H1 (cell line): Measurements from ENCODE around the gene TMEM30A. TPM values are rescaled to one million over a fixed set of nuclear protein-coding genes. Genes with fewer than 3 reads are reported as not detected.

Experiments
- CTCF ChIA-PET: fragments of 300-600 bp; sonication (Branson Sonifier 250); formaldehyde crosslinking; loops from one replicate; lab custom pipeline; 2021; ENCODE audit not compliant: partially characterized antibody; lab: Charles Lee
- POLR2A ChIA-PET: fragments of 300-600 bp; sonication (Branson Sonifier 250); formaldehyde crosslinking; loops from one replicate; lab custom pipeline; 2021; ENCODE audit warnings: inconsistent platforms; ENCODE audit not compliant: partially characterized antibody; lab: Charles Lee
- DNase-seq, 2 experiments: peaks; one replicate each; pipeline versions ENCODE4 v3.0.0 to v3.0.0-alpha.2; 2010 to 2022; ENCODE audit warnings: low spot score in 2 of 2, low read depth in 1 of 2, mixed read lengths in 1 of 2
- FAIRE-seq: peaks from 2 replicates; lab custom pipeline; 2011; peaks lifted over from hg19 to GRCh38; lab: Jason Lieb, UNC
- H2AFZ ChIP-seq: 2 replicates; pipeline ENCODE4 v1.8.1; 2012; ENCODE audit warnings: low read length, inconsistent platforms
- H2AK5ac ChIP-seq: 2 replicates; pipeline ENCODE4 v1.6.1; 2013; ENCODE audit warnings: low read depth, low read length
- H2BK120ac ChIP-seq: replicated peaks from 2 replicates; pipeline ENCODE3; 2013; ENCODE audit warnings: low read depth, low read length, inconsistent platforms
- H2BK12ac ChIP-seq: 2 replicates; pipeline ENCODE4 v1.6.1; 2013; ENCODE audit warnings: low read depth, low read length
- H2BK15ac ChIP-seq: 2 replicates; pipeline ENCODE4 v1.6.1; 2013; ENCODE audit warnings: low read length
- H2BK20ac ChIP-seq: 2 replicates; pipeline ENCODE4 v1.6.1; 2013; ENCODE audit warnings: low read length
- H2BK5ac ChIP-seq: 2 replicates; pipeline ENCODE4 v1.6.1; 2013; ENCODE audit warnings: low read depth, low read length
- H3K14ac ChIP-seq: 2 replicates; pipeline ENCODE4 v1.6.1; 2013; ENCODE audit warnings: inconsistent platforms; ENCODE audit not compliant: insufficient read length
- H3K18ac ChIP-seq: 2 replicates; pipeline ENCODE4 v1.6.1; 2013; ENCODE audit warnings: low read length; ENCODE audit errors: extremely low read depth
- H3K23ac ChIP-seq: 2 replicates; pipeline ENCODE4 v1.6.1; 2013; ENCODE audit warnings: inconsistent platforms; ENCODE audit not compliant: insufficient read length
- H3K23me2 ChIP-seq: 2 replicates; pipeline ENCODE4 v1.6.1; 2013; ENCODE audit warnings: low read depth, low read length
- H3K27ac ChIP-seq: 2 replicates; pipeline ENCODE4 v1.6.1; 2011; ENCODE audit warnings: low read depth, low read length, inconsistent platforms
- H3K27me3 ChIP-seq, 4 experiments: replicated peaks in 1 of 4; 1 replicate in 1 of 4; 2 replicates in 3 of 4; pipeline versions ENCODE4 v1.6.1 to v1.8.1; 2011 to 2013; ENCODE audit warnings: low read length in 3 of 4, mild to moderate bottlenecking in 3 of 4, inconsistent platforms in 2 of 4, mixed read lengths in 2 of 4, moderate library complexity in 1 of 4; ENCODE audit not compliant: control insufficient read depth in 3 of 4, insufficient read depth in 3 of 4; ENCODE audit errors: extremely low read depth in 1 of 4
- H3K36me3 ChIP-seq, 4 experiments: 2 replicates each; pipeline versions ENCODE4 v1.6.1 to v1.8.1; 2011 to 2013; ENCODE audit warnings: mild to moderate bottlenecking in 4 of 4, low read length in 3 of 4, moderate library complexity in 2 of 4, control low read depth in 1 of 4, inconsistent platforms in 1 of 4; ENCODE audit not compliant: insufficient read depth in 4 of 4, control insufficient read depth in 2 of 4
- H3K4ac ChIP-seq: replicated peaks from 2 replicates; pipeline ENCODE3; 2013; ENCODE audit warnings: low read length, low read depth, mixed read lengths, inconsistent platforms; ENCODE audit not compliant: insufficient read length
- H3K4me1 ChIP-seq, 4 experiments: replicated peaks in 1 of 4; 1 replicate in 1 of 4; 2 replicates in 3 of 4; pipeline versions ENCODE4 v1.6.1 to v1.8.1; 2011 to 2013; ENCODE audit warnings: low read length in 3 of 4, inconsistent platforms in 2 of 4, mixed read lengths in 1 of 4; ENCODE audit not compliant: insufficient read depth in 4 of 4, control insufficient read depth in 3 of 4
- H3K4me2 ChIP-seq, 2 experiments: 2 replicates each; pipeline versions ENCODE4 v1.6.1 to v1.8.1; 2011 to 2013; ENCODE audit warnings: low read depth in 2 of 2, low read length in 2 of 2, control low read depth in 1 of 2, inconsistent platforms in 1 of 2, mild to moderate bottlenecking in 1 of 2; ENCODE audit not compliant: insufficient read depth in 1 of 2
- H3K4me3 ChIP-seq, 4 experiments: fragments of 200-600, 300-600 bp in 1 of 4; sonication (generic), shearing (Covaris generic), sonication (Bioruptor Twin) in 1 of 4; 2 replicates each; pipeline versions ENCODE4 v1.5.1 to v1.8.1; 2011 to 2016; ENCODE audit warnings: low read length in 4 of 4, low read depth in 3 of 4, control low read depth in 2 of 4, inconsistent platforms in 2 of 4, mild to moderate bottlenecking in 2 of 4, mixed read lengths in 1 of 4, moderate library complexity in 1 of 4; ENCODE audit not compliant: insufficient read depth in 2 of 4; ENCODE audit errors: extremely low read depth in 1 of 4
- H3K56ac ChIP-seq: replicated peaks from 2 replicates; pipeline ENCODE3; 2013; ENCODE audit warnings: low read depth, mild to moderate bottlenecking, mixed read lengths, low read length, inconsistent platforms; ENCODE audit not compliant: insufficient read length
- H3K79me1 ChIP-seq: 2 replicates; pipeline ENCODE4 v1.6.1; 2013; ENCODE audit warnings: low read depth, low read length, control low read depth
- H3K79me2 ChIP-seq, 2 experiments: 2 replicates each; pipeline versions ENCODE4 v1.6.1 to v1.8.1; 2012 to 2013; ENCODE audit warnings: low read length in 2 of 2, mild to moderate bottlenecking in 2 of 2, inconsistent platforms in 1 of 2; ENCODE audit not compliant: insufficient read depth in 2 of 2, control insufficient read depth in 1 of 2
- H3K9ac ChIP-seq, 4 experiments: replicated peaks in 1 of 4; 1 replicate in 1 of 4; 2 replicates in 3 of 4; pipeline versions ENCODE4 v1.6.1 to v1.8.1; 2011 to 2013; ENCODE audit warnings: low read depth in 3 of 4, low read length in 3 of 4, control low read depth in 2 of 4, mild to moderate bottlenecking in 2 of 4, moderate library complexity in 2 of 4, inconsistent platforms in 1 of 4; ENCODE audit errors: extremely low read depth in 1 of 4
- H3K9me3 ChIP-seq, 2 experiments: 2 replicates each; pipeline versions ENCODE4 v1.6.1 to v1.8.1; 2012 to 2013; ENCODE audit warnings: mild to moderate bottlenecking in 2 of 2, moderate library complexity in 2 of 2, control low read depth in 1 of 2, inconsistent platforms in 1 of 2, low read depth in 1 of 2, low read length in 1 of 2, mixed read lengths in 1 of 2; ENCODE audit not compliant: insufficient read depth in 2 of 2
- H4K20me1 ChIP-seq, 2 experiments: replicated peaks in 1 of 2; 2 replicates each; pipeline versions ENCODE3 to v1.8.1; 2011 to 2013; ENCODE audit warnings: inconsistent platforms in 2 of 2, low read length in 2 of 2, mild to moderate bottlenecking in 1 of 2; ENCODE audit not compliant: insufficient read depth in 2 of 2, control insufficient read depth in 1 of 2
- H4K5ac ChIP-seq: 2 replicates; pipeline ENCODE4 v1.6.1; 2013; ENCODE audit warnings: low read length, low read depth, mixed read lengths, inconsistent platforms; ENCODE audit not compliant: insufficient read length
- H4K8ac ChIP-seq: 2 replicates; pipeline ENCODE4 v1.8.0; 2013; ENCODE audit warnings: mild to moderate bottlenecking, moderate library complexity, low read length, inconsistent platforms; ENCODE audit not compliant: insufficient read depth; ENCODE audit errors: extremely low read depth
- H4K91ac ChIP-seq: replicated peaks from 2 replicates; pipeline ENCODE3; 2013; ENCODE audit warnings: low read length, mixed read lengths, inconsistent platforms; ENCODE audit not compliant: insufficient read length
- EGR1 ChIP-seq: IDR thresholded peaks from 2 replicates; pipeline ENCODE4 v1.6.1; 2011; ENCODE audit warnings: low read depth, low read length, borderline replicate concordance
- EZH2 ChIP-seq: fragments of 200-600 bp; sonication (generic); IDR thresholded peaks from 2 replicates; pipeline ENCODE4 v1.7.1; 2012; ENCODE audit warnings: low read depth, mild to moderate bottlenecking, moderate library complexity, low read length, inconsistent platforms; ENCODE audit not compliant: severe bottlenecking
- HDAC2 ChIP-seq, 2 experiments: fragments of 300-600 bp in 1 of 2; sonication (generic) in 1 of 2; IDR thresholded peaks; 2 replicates each; pipeline ENCODE4 v1.6.1; 2011 to 2012; ENCODE audit warnings: low read depth in 2 of 2, low read length in 2 of 2, mild to moderate bottlenecking in 2 of 2, moderate library complexity in 2 of 2, borderline replicate concordance in 1 of 2, inconsistent platforms in 1 of 2
- KDM4A ChIP-seq: IDR thresholded peaks from one replicate; pipeline ENCODE4 v1.7.1; 2012; ENCODE audit warnings: low read depth, mild to moderate bottlenecking, moderate library complexity, low read length, inconsistent platforms; ENCODE audit not compliant: severe bottlenecking
- MAFK ChIP-seq: IDR thresholded peaks from 2 replicates; pipeline ENCODE4 v1.6.1; 2012; ENCODE audit warnings: low read depth, mild to moderate bottlenecking, improper control_type of control experiment, low read length
- POLR2A ChIP-seq, 2 experiments: IDR thresholded peaks; 1 replicate in 1 of 2; 2 replicates in 1 of 2; pipeline ENCODE4 v1.6.1; 2011; ENCODE audit warnings: low read depth in 2 of 2, low read length in 2 of 2, mild to moderate bottlenecking in 2 of 2; ENCODE audit errors: control extremely low read depth in 1 of 2
- RNF2 ChIP-seq: fragments of 200-900, 300-1000 bp; sonication (generic); IDR thresholded peaks from 2 replicates; pipeline ENCODE4 v1.7.1; 2016; ENCODE audit warnings: borderline replicate concordance, low read depth, mild to moderate bottlenecking, antibody characterized with exemption, low read length; ENCODE audit not compliant: poor library complexity, severe bottlenecking; ENCODE audit errors: missing control alignments
- SP1 ChIP-seq: IDR thresholded peaks from 2 replicates; pipeline ENCODE4 v1.6.1; 2011; ENCODE audit warnings: low read depth, low read length
- TAF1 ChIP-seq: IDR thresholded peaks from 2 replicates; pipeline ENCODE4 v1.6.1; 2011; ENCODE audit warnings: mild to moderate bottlenecking, low read depth, low read length
- TAF7 ChIP-seq: optimal IDR thresholded peaks from 2 replicates; pipeline ENCODE3; 2011; ENCODE audit warnings: low read depth, mild to moderate bottlenecking, inconsistent platforms, low read length, moderate library complexity, borderline replicate concordance
- TBP ChIP-seq: IDR thresholded peaks from 2 replicates; pipeline ENCODE4 v1.6.1; 2011; ENCODE audit warnings: low read depth, low read length, improper control_type of control experiment
- WGBS, 2 experiments: shearing (Covaris generic) in 1 of 2; methylation state at CpG; one replicate each; pipeline versions ENCODE4 v1.1.6 to v1.1.7; 2013 to 2015; ENCODE audit warnings: low lambda C conversion rate in 2 of 2, mixed read lengths in 2 of 2, inconsistent platforms in 1 of 2, low coverage in 1 of 2, missing lambda C conversion rate in 1 of 2; ENCODE audit not compliant: insufficient replicate concordance in 2 of 2, insufficient coverage in 1 of 2, insufficient read length in 1 of 2; ENCODE audit errors: extremely low coverage in 1 of 2, missing lambda C conversion rate in 1 of 2; 5-methylcytosine and 5-hydroxymethylcytosine counted together
- polyA plus RNA-seq, 7 experiments: library from polyadenylated mRNA; depleted of rRNA in 3 of 7; stranded (reverse) in 5 of 7; unstranded in 2 of 7; fragments of >200 nt in 5 of 7; fragments of 200-250 nt in 2 of 7; gene quantifications; 1 replicate in 5 of 7; 2 replicates in 1 of 7; 4 replicates in 1 of 7; pipeline versions ENCODE4 v1.2.1 to v1.2.3, GENCODE V29; 2011 to 2013; ENCODE audit warnings: missing spikeins in 2 of 7, mixed read lengths in 2 of 7
- total RNA-seq: library from RNA; stranded (reverse); fragmentation: NEBNext Ultra II Directional; extraction: Animal tissue kit (Norgen Biotek cat#: 25700); gene quantifications from 2 replicates; pipeline ENCODE4 v1.2.1, GENCODE V29; 2021
- TF ChIP-seq, protein P1 (sequence below): IDR thresholded peaks from 2 replicates; pipeline ENCODE4 v1.6.1; 2012; ENCODE audit warnings: inconsistent platforms

TMEM30A gene
- total and polyA plus RNA-seq, 2 of the 8 experiments (the other 6 are each of a cell fraction or from before 2014, with no cell fraction given), result 10.5 to 71.0 TPM

DNA sequence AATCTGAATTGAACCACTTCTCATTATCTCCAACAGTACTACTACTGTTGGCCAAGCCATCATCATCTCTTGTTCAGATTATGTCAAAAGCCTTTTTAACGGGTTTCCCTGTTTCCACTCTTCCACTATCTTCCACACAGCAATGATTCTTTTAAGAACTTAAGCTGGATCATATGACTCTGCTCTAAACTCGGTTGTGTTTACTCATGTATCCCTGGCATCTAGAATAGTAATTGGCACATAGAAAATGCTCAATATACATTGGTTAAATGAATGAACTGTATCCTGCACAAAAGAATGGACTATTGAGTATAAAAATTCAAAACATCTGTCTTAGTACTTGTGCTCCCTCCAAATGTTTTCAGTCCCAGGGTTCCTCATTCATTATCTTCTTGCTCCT lies 38.2 kb downstream of the TMEM30A start:
- DNase-seq (no peak), FAIRE-seq (no peak)
- Histone ChIP-seq H3K79me2 (peaks cover 0 to 22% of the 10 kb centered on the region in 2 experiments; a peak in 2 of 4 replicates), H3K23ac (no peak overlapping the region), H2AK5ac (no peak overlapping the region), H3K9me3 (no peaks in the 10 kb centered on the region), H2BK15ac (no peak overlapping the region), H2AFZ (no peak overlapping the region), H3K4me1 (peaks cover 0 to 11% (median 4%) of the 10 kb centered on the region in 4 experiments; a peak in 3 of 7 replicates), H3K18ac (no peak overlapping the region), H3K9ac (no peak overlapping the region), H3K14ac (no peak overlapping the region), H3K4ac (no peak overlapping the region), H3K4me2 (no peak overlapping the region), H3K79me1 (no peaks in the 10 kb centered on the region), H4K5ac (no peak overlapping the region), H4K91ac (no peak overlapping the region), H3K36me3 (peaks cover 0 to under 1% (median 0%) of the 10 kb centered on the region in 4 experiments; a peak in 1 of 8 replicates), H2BK5ac (no peak overlapping the region), H4K20me1 (no peaks in the 10 kb centered on the region), H4K8ac (no peak overlapping the region), H2BK12ac (no peak overlapping the region), H2BK20ac (no peak overlapping the region), H3K27me3 (no peaks in the 10 kb centered on the region), H3K27ac (no peak overlapping the region), H3K4me3 (no peak overlapping the region), H2BK120ac (no peak overlapping the region), H3K56ac (no peak overlapping the region), H3K23me2 (peaks cover 2% of the 10 kb centered on the region; the same call in 1 of the 2 replicates)
- ChIA-PET POLR2A (interaction anchor here (1.0 kb wide), 1 partner anchor 356 kb away, joined by 3 read pairs; the partner anchor contains the start of gene SENP6), CTCF (no interaction called here)
- TF ChIP-seq TAF1 (no peak), TAF7 (no peak), EZH2 (no peak), EGR1 (no peak), POLR2A (IDR thresholded peaks at IDR 0.05; ENCODE audit: control extremely low read depth in 1 of 2, low read depth in 2 of 2, low read length in 2 of 2) (no peak), HDAC2 (IDR thresholded peaks at IDR 0.05; ENCODE audit: borderline replicate concordance in 1 of 2, low read depth in 2 of 2, low read length in 2 of 2) (no peak), TBP (no peak), KDM4A (no peak), RNF2 (no peak), MAFK (no peak), SP1 (no peak)
- TF ChIP-seq, protein P1, sequence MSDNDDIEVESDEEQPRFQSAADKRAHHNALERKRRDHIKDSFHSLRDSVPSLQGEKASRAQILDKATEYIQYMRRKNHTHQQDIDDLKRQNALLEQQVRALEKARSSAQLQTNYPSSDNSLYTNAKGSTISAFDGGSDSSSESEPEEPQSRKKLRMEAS, result no peak
- WGBS, 2 experiments, result 85% methylated on average over 2 of the region's 2 CpGs; no CpG with 5 or more reads in 1 of the 2 experiments
